GM23338 (cell line): ENCODE data around the gene CCDC181.

ENCODE experiments used
- CREB1 ChIP-seq: fragments of 250-450 bp; sonication (Bioruptor Pico); IDR thresholded peaks from 2 replicates; pipeline ENCODE4 v1.5.0; 2020; ENCODE audit warnings: low read depth, mild to moderate bottlenecking, moderate library complexity
- ETS1 ChIP-seq: IDR thresholded peaks from 2 replicates; pipeline ENCODE4 v1.6.1; 2016; ENCODE audit warnings: antibody characterized with exemption
- EZH2 ChIP-seq: fragments of 200-600 bp; sonication (generic); IDR thresholded peaks from one replicate; pipeline ENCODE4 v1.8.0; 2017; ENCODE audit warnings: antibody characterized with exemption, mild to moderate bottlenecking, low read depth; ENCODE audit not compliant: unreplicated experiment
- EZH2phosphoT487 ChIP-seq: fragments of 200-600 bp; sonication (generic); IDR thresholded peaks from one replicate; pipeline ENCODE4 v1.8.1; 2018; ENCODE audit warnings: antibody characterized with exemption; ENCODE audit not compliant: unreplicated experiment
- JUNB ChIP-seq: IDR thresholded peaks from one replicate; pipeline ENCODE4 v1.6.1; 2016; ENCODE audit warnings: antibody characterized with exemption; ENCODE audit not compliant: unreplicated experiment
- NANOG ChIP-seq: IDR thresholded peaks from 2 replicates; pipeline ENCODE4 v1.6.1; 2016; ENCODE audit warnings: antibody characterized with exemption, borderline replicate concordance
- POLR2AphosphoS5 ChIP-seq: IDR thresholded peaks from 2 replicates; pipeline ENCODE4 v1.6.1; 2016; ENCODE audit warnings: antibody characterized with exemption, low read depth
- STAT1 ChIP-seq: IDR thresholded peaks from one replicate; pipeline ENCODE4 v1.6.1; 2016; ENCODE audit warnings: antibody characterized with exemption; ENCODE audit not compliant: unreplicated experiment
- ZNF114 ChIP-seq: fragments of 250-450 bp; sonication (Bioruptor Pico); IDR thresholded peaks from 2 replicates; pipeline ENCODE4 v1.5.0; 2020; ENCODE audit warnings: mild to moderate bottlenecking, moderate library complexity
- ZNF331 ChIP-seq: fragments of 250-450 bp; sonication (Bioruptor Pico); IDR thresholded peaks from 2 replicates; pipeline ENCODE4 v1.5.0; 2020; ENCODE audit warnings: low read depth, mild to moderate bottlenecking, moderate library complexity
- ZNF462 ChIP-seq: fragments of 250-450 bp; sonication (Bioruptor Pico); IDR thresholded peaks from 2 replicates; pipeline ENCODE4 v1.5.0; 2020; ENCODE audit warnings: mild to moderate bottlenecking, moderate library complexity
- TF ChIP-seq, protein P1 (sequence below), 2 experiments: fragments of 200-600 bp in 1 of 2; sonication (generic) in 1 of 2; conservative IDR thresholded peaks; 2 replicates each; pipeline versions ENCODE4 v1.5.1 to v1.6.1; 2016 to 2017; ENCODE audit warnings: antibody characterized with exemption in 2 of 2, low read depth in 2 of 2, mild to moderate bottlenecking in 2 of 2, moderate library complexity in 1 of 2
- TF ChIP-seq, protein P2 (sequence below): IDR thresholded peaks from one replicate; pipeline ENCODE4 v1.6.1; 2018; ENCODE audit warnings: antibody characterized with exemption; ENCODE audit not compliant: unreplicated experiment

GRCh38 chr1:169345511-169345910 lies 81.8 kb downstream of the CCDC181 start:
- TF ChIP-seq EZH2 = no peak
- TF ChIP-seq, protein P1, sequence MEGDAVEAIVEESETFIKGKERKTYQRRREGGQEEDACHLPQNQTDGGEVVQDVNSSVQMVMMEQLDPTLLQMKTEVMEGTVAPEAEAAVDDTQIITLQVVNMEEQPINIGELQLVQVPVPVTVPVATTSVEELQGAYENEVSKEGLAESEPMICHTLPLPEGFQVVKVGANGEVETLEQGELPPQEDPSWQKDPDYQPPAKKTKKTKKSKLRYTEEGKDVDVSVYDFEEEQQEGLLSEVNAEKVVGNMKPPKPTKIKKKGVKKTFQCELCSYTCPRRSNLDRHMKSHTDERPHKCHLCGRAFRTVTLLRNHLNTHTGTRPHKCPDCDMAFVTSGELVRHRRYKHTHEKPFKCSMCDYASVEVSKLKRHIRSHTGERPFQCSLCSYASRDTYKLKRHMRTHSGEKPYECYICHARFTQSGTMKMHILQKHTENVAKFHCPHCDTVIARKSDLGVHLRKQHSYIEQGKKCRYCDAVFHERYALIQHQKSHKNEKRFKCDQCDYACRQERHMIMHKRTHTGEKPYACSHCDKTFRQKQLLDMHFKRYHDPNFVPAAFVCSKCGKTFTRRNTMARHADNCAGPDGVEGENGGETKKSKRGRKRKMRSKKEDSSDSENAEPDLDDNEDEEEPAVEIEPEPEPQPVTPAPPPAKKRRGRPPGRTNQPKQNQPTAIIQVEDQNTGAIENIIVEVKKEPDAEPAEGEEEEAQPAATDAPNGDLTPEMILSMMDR (conservative IDR thresholded peaks at IDR 0.05; ENCODE audit: low read depth in 2 of 2) = no peak
- TF ChIP-seq POLR2AphosphoS5 = no peak
- TF ChIP-seq EZH2phosphoT487 = no peak
- TF ChIP-seq, protein P2, sequence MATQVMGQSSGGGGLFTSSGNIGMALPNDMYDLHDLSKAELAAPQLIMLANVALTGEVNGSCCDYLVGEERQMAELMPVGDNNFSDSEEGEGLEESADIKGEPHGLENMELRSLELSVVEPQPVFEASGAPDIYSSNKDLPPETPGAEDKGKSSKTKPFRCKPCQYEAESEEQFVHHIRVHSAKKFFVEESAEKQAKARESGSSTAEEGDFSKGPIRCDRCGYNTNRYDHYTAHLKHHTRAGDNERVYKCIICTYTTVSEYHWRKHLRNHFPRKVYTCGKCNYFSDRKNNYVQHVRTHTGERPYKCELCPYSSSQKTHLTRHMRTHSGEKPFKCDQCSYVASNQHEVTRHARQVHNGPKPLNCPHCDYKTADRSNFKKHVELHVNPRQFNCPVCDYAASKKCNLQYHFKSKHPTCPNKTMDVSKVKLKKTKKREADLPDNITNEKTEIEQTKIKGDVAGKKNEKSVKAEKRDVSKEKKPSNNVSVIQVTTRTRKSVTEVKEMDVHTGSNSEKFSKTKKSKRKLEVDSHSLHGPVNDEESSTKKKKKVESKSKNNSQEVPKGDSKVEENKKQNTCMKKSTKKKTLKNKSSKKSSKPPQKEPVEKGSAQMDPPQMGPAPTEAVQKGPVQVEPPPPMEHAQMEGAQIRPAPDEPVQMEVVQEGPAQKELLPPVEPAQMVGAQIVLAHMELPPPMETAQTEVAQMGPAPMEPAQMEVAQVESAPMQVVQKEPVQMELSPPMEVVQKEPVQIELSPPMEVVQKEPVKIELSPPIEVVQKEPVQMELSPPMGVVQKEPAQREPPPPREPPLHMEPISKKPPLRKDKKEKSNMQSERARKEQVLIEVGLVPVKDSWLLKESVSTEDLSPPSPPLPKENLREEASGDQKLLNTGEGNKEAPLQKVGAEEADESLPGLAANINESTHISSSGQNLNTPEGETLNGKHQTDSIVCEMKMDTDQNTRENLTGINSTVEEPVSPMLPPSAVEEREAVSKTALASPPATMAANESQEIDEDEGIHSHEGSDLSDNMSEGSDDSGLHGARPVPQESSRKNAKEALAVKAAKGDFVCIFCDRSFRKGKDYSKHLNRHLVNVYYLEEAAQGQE = no peak
- TF ChIP-seq STAT1 = no peak
- no peak for TF ChIP-seq NANOG
- TF ChIP-seq ZNF114 = no peak
- TF ChIP-seq ZNF331 (CRISPR knock-in tag) = no peak
- no peak for TF ChIP-seq CREB1 (CRISPR knock-in tag)
- TF ChIP-seq ETS1 = no peak
- TF ChIP-seq ZNF462 (CRISPR knock-in tag) = no peak
- TF ChIP-seq JUNB = no peak
